ENCODE results near the gene ZIC3.
"Not testable (repeated sequence)": the region's sequence is repeated elsewhere in the genome, so short reads cannot be mapped to it uniquely, and the experiment has no call there.

ZIC3 gene

GRCh38 chrX:137565921-137566745 is at the start of gene ZIC3:
Gene ZIC3, plus strand, starts transcription at chrX:137566127. Its CDS starts 565 bp downstream, at chrX:137566692.
- DNase-seq (ENCODE audit: low spot score), result no peak

DNA sequence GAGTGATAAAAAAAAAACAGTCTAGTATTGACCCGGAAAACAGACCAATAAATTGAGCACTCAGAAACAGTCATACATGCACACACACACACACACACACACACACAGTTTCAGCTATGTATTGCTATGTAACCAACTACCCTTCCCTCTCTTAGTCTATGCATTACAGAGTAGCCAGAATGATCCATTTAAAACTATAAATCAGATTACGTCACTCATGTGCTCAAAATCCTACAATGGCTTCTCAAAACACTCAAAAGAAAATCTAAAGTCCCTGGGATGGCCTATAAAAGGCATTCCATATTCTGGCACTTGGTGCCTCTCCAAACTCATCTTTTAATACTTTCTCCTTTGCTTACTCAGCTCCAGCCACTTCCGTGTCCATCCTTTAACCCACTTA is 46.5 kb upstream of the ZIC3 start:
- no peak for DNase-seq (ENCODE audit: low spot score)

GRCh38 chrX:137545711-137546651 is 19.9 kb upstream of the ZIC3 start:
- no peak for DNase-seq (ENCODE audit: low spot score)

GRCh38 chrX:137547291-137547690 is 18.6 kb upstream of the ZIC3 start:
- no peak for DNase-seq (ENCODE audit: low spot score)

DNA sequence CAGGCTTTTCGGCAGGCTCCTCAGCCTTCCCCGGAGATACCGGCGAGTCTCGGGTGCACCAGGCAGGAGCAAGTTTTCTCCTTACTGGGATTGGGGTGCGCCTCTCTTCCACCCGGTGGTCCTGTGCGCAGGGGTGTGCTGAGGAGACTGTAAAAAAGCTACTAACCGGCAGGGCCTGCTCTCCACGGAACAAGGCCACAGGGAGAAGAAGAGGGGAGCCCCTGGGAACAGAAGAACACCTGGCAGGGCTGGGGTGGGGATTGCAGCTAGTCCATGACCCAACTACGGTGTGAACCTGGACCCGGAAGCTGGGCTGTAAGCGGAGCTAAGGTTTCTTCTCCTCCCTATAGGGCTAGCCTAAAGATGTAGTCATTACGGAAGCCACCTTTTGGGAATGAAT is 17.7 kb upstream of the ZIC3 start:
- DNase-seq (ENCODE audit: low spot score), result no peak

DNA sequence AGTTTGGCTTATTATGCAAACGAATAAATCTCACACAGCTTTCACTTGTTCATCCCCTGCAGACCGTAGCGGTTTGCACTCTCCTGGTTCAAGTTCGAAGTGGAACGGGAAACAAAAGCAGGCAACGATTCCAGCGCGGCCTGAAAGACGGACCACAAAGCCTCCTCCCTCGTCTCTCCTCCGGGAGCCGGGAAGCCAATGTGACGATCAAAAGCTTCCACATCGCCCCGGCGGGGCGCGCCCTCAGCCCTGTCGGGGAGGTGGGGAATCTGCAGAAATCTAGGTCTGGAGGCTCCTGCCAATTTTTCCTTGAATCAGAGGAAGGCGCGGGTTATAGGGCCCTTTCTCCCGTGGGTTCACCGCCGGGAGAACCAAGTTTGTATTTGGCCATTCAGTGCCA is 16.9 kb upstream of the ZIC3 start:
- no peak for DNase-seq (ENCODE audit: low spot score)

GRCh38 chrX:137549851-137550664 is 15.9 kb upstream of the ZIC3 start:
- no peak for DNase-seq (ENCODE audit: low spot score)

DNA sequence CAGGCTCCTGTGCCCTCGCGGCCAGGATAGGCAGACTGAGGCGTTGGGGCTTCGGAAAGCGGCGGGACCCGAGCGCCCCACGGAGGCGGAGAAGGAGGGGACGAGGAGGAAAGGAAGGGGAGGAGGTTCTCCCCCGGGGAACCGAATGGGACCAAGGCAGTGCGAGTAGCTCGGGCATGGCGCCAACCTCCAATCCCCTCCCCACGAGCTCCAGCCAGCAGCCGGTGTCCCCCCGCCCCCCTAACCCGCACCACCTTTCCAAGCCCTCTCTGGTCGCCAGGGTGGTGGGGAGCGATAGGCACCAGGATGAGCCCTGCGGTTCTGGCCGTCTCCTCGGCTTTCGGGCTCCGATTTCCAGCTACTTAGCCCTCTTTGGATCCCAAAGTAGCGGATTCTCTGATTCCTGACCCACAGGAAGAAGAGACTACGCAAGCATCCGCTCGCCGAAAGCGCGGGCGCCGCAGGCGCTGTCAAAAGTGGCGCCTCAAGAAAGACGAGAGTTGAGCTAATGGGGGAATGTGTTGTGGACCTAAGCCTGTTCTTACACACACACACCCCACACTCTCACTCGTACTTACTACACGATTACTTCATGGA is 15.2 kb upstream of the ZIC3 start:
- no peak for DNase-seq (ENCODE audit: low spot score)

GRCh38 chrX:137552098-137552497 is 13.8 kb upstream of the ZIC3 start:
- not testable (repeated sequence) for DNase-seq (ENCODE audit: low spot score)

DNA sequence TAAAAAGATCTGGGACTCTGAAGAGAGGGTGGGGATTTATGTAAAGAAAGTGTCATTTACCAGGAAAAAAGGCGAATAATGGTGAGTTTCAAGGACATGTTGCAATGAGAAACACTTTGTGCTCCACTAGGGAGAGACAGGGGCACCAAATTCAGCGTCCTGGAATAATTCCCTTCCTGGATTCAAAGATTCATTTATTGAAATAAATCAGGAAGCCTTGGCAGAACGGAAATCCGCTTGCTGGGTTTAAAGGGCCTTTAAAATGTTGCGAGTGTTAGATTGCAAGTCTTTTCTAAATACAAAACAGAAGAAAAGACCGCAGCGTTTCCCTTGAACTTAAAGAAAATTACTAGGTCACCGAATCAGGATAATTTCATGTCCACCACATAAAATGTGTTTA is 3.8 kb upstream of the ZIC3 start:
- no peak for DNase-seq (ENCODE audit: low spot score)

DNA sequence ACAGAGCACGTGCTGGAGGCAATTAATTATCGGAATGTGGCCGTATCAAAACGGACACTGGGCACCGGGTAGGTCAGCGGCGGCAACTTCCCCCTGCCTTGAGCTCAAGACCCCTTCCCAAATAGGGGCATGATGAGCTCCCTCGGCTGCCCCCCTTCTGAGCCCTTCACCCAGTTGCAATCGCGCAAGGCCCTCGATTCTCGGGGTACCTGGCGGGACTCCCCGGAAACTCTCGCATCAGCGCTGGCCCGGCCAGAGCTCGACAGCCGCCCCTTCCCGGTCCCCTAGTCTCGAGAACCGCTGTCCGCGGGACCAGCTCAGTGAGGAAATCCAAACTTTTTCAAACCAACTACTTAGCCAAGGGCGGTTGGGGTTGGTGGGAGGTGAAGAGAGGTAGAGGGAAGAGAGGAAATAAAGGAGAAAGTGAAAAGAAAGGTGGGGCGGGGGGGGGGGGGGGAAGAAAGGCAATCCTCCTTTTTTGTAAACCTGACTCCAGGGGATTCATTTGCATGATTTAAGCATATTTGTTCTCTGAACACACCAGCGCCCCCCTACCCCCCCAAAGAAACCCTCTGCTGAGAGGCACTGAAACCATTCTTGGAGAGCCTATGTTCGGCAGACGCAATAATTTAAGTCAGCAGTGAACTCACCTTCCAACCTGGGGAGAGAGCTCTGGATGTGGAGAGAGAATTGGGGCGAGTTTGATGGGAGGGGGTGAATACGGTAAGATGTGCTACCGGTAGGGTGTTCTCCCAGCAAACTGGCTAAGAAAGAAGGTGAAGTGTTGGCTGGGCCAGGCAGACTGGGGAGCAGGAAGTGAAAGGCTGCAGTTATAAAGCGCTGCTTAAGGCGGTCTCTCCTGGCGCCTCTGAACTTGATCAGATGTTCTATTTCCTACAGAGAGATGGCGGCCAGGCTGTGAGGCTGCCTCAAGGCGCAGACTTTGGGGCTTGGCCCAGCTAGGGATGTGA is 2.0 kb upstream of the ZIC3 start:
- DNase-seq (ENCODE audit: low spot score), result no peak

- no peak for DNase-seq (ENCODE audit: low spot score)
These were observed 516 bp upstream of the ZIC3 start for GRCh38 chrX:137565318-137565904.

DNA sequence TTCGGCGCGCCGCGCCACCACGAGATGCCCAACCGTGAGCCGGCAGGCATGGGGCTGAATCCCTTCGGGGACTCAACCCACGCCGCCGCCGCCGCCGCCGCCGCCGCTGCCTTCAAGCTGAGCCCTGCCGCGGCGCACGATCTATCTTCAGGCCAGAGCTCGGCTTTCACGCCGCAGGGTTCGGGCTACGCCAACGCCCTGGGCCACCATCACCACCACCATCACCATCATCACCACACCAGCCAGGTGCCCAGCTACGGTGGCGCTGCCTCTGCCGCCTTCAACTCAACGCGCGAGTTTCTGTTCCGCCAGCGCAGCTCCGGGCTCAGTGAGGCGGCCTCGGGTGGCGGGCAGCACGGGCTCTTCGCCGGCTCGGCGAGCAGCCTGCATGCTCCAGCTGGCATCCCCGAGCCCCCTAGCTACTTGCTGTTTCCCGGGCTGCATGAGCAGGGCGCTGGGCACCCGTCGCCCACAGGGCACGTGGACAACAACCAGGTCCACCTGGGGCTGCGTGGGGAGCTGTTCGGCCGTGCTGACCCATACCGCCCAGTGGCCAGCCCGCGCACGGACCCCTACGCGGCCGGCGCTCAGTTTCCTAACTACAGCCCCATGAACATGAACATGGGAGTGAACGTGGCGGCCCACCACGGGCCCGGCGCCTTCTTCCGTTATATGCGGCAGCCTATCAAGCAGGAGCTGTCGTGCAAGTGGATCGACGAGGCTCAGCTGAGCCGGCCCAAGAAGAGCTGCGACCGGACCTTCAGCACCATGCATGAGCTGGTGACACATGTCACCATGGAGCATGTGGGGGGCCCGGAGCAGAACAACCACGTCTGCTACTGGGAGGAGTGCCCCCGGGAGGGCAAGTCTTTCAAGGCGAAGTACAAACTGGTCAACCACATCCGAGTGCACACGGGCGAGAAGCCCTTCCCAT is 1.1 kb downstream of the ZIC3 start:
- no peak for DNase-seq (ENCODE audit: low spot score)

DNA sequence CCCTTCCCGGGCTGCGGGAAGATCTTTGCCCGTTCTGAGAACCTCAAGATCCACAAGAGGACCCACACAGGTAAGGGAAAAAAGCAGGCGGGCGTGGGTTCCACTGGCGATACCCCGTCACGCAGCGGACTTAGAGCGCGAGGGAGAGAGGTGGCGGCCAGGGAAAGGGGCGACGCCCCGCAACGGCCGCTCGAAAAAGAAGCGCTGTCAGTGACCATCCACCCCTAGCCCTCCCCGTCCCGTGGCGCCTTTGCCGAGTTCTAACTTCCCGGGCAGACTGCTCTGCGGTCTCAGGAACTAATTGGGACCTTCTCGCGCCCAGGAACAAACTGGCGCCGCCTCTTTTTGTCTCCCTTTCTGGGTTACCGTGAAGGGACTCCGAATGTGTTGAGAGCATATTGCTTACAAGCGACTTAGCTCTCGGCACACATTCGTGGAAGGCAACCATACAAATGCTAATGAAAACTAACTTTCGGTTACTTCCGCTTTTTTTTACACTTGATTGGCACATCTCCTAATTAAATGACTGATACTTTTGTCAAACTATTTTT is 1.8 kb downstream of the ZIC3 start:
- DNase-seq (ENCODE audit: low spot score), result no peak

DNA sequence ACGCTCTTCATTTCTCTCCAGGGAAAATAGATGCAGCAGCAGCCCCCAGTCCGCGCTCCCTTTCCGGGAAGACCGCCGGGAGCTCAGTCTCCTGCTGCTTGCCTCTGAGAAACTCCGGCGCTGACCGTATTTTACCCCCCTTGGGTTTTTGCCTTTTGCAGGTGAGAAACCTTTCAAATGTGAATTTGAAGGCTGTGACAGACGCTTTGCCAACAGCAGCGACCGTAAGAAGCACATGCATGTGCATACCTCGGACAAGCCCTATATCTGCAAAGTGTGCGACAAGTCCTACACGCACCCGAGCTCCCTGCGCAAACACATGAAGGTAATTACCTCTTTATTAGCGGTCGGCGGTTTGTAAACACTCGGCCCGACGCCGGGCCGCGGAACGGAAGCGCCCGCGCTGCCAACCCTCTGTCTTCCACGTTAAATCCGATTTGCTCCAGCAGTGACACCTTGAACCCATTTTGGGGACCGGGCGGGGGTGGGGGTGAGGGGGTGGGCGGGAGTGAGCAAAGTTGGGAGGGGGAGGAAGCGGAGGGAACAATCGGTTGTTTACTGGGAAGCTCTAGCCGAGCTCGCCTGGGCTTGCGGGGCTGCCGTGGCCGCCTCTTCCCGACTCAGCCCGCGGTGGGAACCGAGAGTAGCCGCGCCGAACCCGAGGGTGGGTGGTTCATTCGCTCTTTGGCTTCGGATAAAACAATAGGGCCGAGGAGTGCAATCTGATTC is 3.0 kb downstream of the ZIC3 start:
- DNase-seq (ENCODE audit: low spot score), result no peak

DNA sequence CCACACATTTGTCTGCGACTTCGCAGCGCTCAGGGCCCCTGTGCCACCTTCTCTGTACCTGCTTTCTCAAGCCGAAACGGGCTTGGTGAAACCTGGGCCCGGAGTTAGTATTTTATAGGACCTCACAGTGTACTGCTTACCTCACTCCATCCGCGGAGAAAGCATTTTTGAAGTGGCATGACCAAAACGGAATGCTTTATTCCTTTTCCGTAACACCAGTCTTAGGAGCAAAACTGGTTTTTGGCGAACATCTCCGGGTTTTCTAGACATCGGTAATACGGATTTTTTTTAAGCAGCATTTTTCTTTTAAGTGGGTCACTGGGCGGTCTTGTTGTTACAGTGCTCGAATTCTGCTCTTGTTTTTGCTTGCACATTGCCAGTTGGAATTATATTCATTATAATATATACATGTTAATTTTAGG is 3.6 kb downstream of the ZIC3 start:
- no peak for DNase-seq (ENCODE audit: low spot score)

DNA sequence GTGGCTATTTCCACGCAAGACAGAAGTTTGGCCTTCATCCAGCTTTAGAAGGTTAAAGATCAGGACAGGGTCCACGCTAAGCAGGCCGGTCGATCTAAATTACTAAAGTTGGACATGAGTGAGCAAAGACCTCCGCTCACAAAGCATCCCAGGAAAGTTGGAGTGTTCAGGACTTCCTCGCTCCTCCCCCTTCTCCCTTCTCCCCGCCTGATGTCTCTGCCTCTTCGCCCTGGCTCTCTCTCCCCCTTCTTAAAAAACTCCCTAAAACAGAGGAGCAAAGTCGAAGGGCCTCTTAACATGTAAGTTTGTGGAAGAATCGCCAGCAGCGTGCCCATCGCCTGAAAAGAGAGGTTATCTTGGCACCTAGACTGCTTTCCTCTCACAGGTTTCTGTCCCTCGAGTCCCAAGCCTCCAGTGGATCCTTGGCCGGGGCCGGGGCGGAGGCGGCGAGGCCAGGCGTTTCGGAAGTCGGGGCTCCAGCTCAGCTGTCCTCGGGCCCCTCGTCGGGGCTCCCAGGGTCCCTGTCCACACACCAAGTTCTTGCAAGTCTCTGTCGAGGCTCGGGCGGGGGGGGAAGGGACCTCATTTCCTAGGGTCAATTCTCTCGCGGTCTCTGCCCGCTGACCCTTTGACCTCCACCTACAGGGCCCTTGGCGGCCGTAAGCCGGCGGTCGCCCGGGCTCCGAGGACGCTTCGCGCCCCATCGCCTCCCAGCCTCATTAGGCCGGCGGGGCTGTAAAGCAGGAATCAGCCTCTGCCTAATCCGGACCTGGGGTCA is 7.6 kb downstream of the ZIC3 start:
- DNase-seq (ENCODE audit: low spot score), result no peak

All from NAMALWA (cell line).